Right lobe of liver (tissue), 4 donors: ENCODE data around the gene ADAMTS3.

ENCODE experiments used
- CTCF ChIP-seq, 4 donors: fragments of 200-600 bp in 3 of 4; fragments of 450-650 bp in 1 of 4; IDR thresholded peaks; one replicate each; pipeline versions ENCODE4 v1.5.1 to v1.8.0; 2016 to 2022; ENCODE audit warnings: antibody characterized with exemption in 4 of 4, mild to moderate bottlenecking in 2 of 4
- POLR2A ChIP-seq: fragments of 450-650 bp; IDR thresholded peaks from one replicate; pipeline ENCODE4 v1.6.1; 2017; ENCODE audit warnings: antibody characterized with exemption, mild to moderate bottlenecking
- donor health status: DM: no; HTN: no; CAD: no.
- donor health status: DM: no; HTN: no; CAD: no.
- donor health status: DM: no; HTN: yes; CAD: no.

DNA sequence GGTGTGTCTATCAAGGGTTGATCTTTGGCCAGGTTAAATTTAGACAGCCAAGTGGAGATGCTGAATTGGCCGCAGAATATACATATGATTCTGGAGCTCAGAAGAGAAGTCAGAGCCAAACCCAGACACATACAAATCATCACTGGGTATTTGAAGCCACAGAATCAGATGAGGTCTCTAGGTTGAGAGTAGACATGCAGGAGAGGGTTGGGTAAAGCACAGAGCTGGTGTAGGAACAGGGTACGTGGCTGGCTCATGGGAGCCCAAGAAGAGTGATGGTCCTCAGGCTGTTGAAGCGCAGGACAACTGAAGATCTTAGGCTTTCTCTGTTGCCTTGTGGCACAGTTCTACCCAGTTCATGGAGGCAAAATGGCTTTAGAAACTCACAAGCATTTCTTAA lies 37.7 kb downstream of the ADAMTS3 start:
- TF ChIP-seq CTCF (IDR thresholded peaks at IDR 0.05): no peak
- TF ChIP-seq POLR2A: no peak
